ENCODE measurements around the gene NPTX1. TPM values are rescaled to one million over a fixed set of nuclear protein-coding genes. Genes with fewer than 3 reads are reported as not detected.

Gene NPTX1
- total and polyA plus RNA-seq, 4 donors, result under 0.01 TPM; not detected in 3

DNA sequence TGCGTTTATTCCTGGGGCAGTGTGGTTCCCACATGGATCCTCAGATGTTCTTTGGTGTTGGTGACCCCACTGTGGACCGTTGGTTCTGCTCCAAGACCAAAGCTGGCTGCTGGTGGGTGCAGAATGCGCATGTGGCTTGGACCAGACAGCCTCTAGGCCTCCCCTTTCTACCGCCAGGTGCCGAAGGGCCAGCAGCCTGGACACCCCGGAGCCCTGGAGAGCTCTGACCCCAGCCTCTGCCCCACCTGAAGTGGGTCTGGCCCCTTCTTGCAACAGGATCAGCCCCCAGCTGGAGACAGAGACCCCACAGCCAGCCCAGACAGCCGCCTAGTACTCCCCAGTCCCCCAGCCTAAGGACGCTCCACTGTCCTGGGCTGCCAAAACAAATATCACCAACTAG lies 18.4 kb downstream of the NPTX1 start:
- 87% methylated on average over 8 of the region's 8 CpGs for WGBS
- Histone ChIP-seq H3K4me3 (ENCODE audit: low read depth in 1 of 3, low read length in 3 of 3) (no peak overlapping the region), H3K36me3 (ENCODE audit: control insufficient read depth in 4 of 4, insufficient read depth in 3 of 4, low read depth in 1 of 4, low read length in 3 of 4) (no peaks in the 10 kb centered on the region), H3K4me1 (ENCODE audit: control insufficient read depth in 4 of 4, insufficient read depth in 4 of 4, low read length in 3 of 4) (peaks cover 4 to 14% (median 13%) of the 10 kb centered on the region in 4 donors), H3K9ac (ENCODE audit: low read depth in 1 of 2, low read length in 2 of 2) (no peak overlapping the region), H3K27ac (ENCODE audit: low read depth in 1 of 2, low read length in 2 of 2) (no peak overlapping the region), H3K27me3 (ENCODE audit: control insufficient read depth in 4 of 4, insufficient read depth in 4 of 4, low read length in 3 of 4) (no peaks in the 10 kb centered on the region), H3K9me3 (ENCODE audit: control insufficient read depth in 4 of 4, low read length in 3 of 4) (no peaks in the 10 kb centered on the region)
- TF ChIP-seq SP1 (IDR thresholded peaks at IDR 0.05) (no peak), NR2F2 (IDR thresholded peaks at IDR 0.05) (no peak), GABPA (IDR thresholded peaks at IDR 0.05 in 1 of 2, conservative IDR thresholded peaks at IDR 0.05 in 1 of 2) (no peak), FOXA2 (IDR thresholded peaks at IDR 0.05) (no peak), FOXA1 (IDR thresholded peaks at IDR 0.05) (no peak), HNF4A (conservative IDR thresholded peaks at IDR 0.05) (no peak), TAF1 (conservative IDR thresholded peaks at IDR 0.05) (no peak), RXRA (IDR thresholded peaks at IDR 0.05) (no peak), YY1 (IDR thresholded peaks at IDR 0.05) (no peak)
- TF ChIP-seq, protein P1, sequence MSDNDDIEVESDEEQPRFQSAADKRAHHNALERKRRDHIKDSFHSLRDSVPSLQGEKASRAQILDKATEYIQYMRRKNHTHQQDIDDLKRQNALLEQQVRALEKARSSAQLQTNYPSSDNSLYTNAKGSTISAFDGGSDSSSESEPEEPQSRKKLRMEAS (IDR thresholded peaks at IDR 0.05), result no peak
- DNase-seq (ENCODE audit: low spot score), result no peak

DNA sequence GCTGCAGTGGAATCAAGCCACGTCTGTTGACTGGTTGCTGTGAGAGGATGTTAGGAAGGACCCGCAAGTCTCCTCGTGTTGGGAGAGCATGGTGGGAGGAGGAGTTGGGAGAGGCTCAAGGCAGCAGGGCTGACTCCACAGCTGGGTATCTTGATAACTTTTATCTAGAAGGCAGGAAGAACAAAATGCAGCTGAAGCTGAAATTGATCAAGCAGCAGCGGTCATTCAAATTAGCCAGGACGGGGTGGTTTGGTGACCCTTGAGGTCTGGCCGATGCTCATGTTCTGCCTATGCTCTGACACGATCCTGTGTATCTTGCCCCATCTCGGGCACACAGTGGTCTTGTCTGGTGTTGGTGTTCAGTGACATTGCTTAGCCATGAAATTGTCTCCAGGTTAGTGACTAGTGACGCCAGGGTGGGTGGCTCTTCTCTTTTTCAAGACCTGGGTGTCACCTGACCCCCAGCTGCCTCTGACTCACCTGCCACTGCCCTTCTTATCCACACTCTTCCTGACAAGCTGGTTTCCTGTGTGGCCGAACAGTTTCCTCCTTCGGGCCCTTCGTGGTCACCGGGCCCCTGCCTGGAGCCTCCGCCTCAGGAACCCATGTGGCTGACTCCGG lies 19.1 kb downstream of the NPTX1 start:
- Histone ChIP-seq H3K36me3 (ENCODE audit: control insufficient read depth in 4 of 4, insufficient read depth in 3 of 4, low read depth in 1 of 4, low read length in 3 of 4) (no peaks in the 10 kb centered on the region), H3K4me1 (ENCODE audit: control insufficient read depth in 4 of 4, insufficient read depth in 4 of 4, low read length in 3 of 4) (peaks cover 4 to 14% (median 13%) of the 10 kb centered on the region in 4 donors), H3K27ac (ENCODE audit: low read depth in 1 of 2, low read length in 2 of 2) (no peak overlapping the region), H3K9ac (ENCODE audit: low read depth in 1 of 2, low read length in 2 of 2) (no peak overlapping the region), H3K4me3 (ENCODE audit: low read depth in 1 of 3, low read length in 3 of 3) (no peak overlapping the region), H3K9me3 (ENCODE audit: control insufficient read depth in 4 of 4, low read length in 3 of 4) (no peaks in the 10 kb centered on the region), H3K27me3 (ENCODE audit: control insufficient read depth in 4 of 4, insufficient read depth in 4 of 4, low read length in 3 of 4) (no peaks in the 10 kb centered on the region)
- TF ChIP-seq RAD21 (IDR thresholded peaks at IDR 0.05) (no peak), FOXA1 (IDR thresholded peaks at IDR 0.05) (no peak), NR2F2 (IDR thresholded peaks at IDR 0.05) (no peak), HNF4G (IDR thresholded peaks at IDR 0.05) (no peak), SP1 (IDR thresholded peaks at IDR 0.05) (no peak), GABPA (IDR thresholded peaks at IDR 0.05 in 1 of 2, conservative IDR thresholded peaks at IDR 0.05 in 1 of 2) (no peak), HNF4A (conservative IDR thresholded peaks at IDR 0.05) (no peak), RXRA (IDR thresholded peaks at IDR 0.05) (no peak), JUND (IDR thresholded peaks at IDR 0.05) (no peak)
- TF ChIP-seq, protein P2, sequence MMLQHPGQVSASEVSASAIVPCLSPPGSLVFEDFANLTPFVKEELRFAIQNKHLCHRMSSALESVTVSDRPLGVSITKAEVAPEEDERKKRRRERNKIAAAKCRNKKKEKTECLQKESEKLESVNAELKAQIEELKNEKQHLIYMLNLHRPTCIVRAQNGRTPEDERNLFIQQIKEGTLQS (IDR thresholded peaks at IDR 0.05), result no peak
- TF ChIP-seq, protein P3, sequence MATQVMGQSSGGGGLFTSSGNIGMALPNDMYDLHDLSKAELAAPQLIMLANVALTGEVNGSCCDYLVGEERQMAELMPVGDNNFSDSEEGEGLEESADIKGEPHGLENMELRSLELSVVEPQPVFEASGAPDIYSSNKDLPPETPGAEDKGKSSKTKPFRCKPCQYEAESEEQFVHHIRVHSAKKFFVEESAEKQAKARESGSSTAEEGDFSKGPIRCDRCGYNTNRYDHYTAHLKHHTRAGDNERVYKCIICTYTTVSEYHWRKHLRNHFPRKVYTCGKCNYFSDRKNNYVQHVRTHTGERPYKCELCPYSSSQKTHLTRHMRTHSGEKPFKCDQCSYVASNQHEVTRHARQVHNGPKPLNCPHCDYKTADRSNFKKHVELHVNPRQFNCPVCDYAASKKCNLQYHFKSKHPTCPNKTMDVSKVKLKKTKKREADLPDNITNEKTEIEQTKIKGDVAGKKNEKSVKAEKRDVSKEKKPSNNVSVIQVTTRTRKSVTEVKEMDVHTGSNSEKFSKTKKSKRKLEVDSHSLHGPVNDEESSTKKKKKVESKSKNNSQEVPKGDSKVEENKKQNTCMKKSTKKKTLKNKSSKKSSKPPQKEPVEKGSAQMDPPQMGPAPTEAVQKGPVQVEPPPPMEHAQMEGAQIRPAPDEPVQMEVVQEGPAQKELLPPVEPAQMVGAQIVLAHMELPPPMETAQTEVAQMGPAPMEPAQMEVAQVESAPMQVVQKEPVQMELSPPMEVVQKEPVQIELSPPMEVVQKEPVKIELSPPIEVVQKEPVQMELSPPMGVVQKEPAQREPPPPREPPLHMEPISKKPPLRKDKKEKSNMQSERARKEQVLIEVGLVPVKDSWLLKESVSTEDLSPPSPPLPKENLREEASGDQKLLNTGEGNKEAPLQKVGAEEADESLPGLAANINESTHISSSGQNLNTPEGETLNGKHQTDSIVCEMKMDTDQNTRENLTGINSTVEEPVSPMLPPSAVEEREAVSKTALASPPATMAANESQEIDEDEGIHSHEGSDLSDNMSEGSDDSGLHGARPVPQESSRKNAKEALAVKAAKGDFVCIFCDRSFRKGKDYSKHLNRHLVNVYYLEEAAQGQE (IDR thresholded peaks at IDR 0.05), result no peak
- DNase-seq (ENCODE audit: low spot score), result no peak
- 73% methylated on average over 15 of the region's 15 CpGs for WGBS
